Liver (tissue), 9 donors: Measurements from ENCODE around the gene C8G. TPM values are rescaled to one million over a fixed set of nuclear protein-coding genes. Genes with fewer than 3 reads are reported as not detected.

Experiments
- DNase-seq: peaks from one replicate; pipeline ENCODE4 v3.0.0-alpha.2; 2017; ENCODE audit warnings: low spot score
- H3K27ac ChIP-seq, 2 donors: one replicate each; pipeline ENCODE4 v1.7.0; 2013; ENCODE audit warnings: inconsistent platforms in 2 of 2, low read length in 2 of 2, control low read depth in 1 of 2, low read depth in 1 of 2, mild to moderate bottlenecking in 1 of 2
- H3K27me3 ChIP-seq, 4 donors: one replicate each; pipeline versions ENCODE4 v1.6.1 to v1.7.0; 2013; ENCODE audit warnings: low read length in 3 of 4, inconsistent platforms in 1 of 4, mild to moderate bottlenecking in 1 of 4, moderate library complexity in 1 of 4; ENCODE audit not compliant: control insufficient read depth in 4 of 4, insufficient read depth in 4 of 4
- H3K36me3 ChIP-seq, 4 donors: one replicate each; pipeline versions ENCODE4 v1.6.1 to v1.7.0; 2013; ENCODE audit warnings: low read length in 3 of 4, mild to moderate bottlenecking in 3 of 4, low read depth in 1 of 4, moderate library complexity in 1 of 4; ENCODE audit not compliant: control insufficient read depth in 4 of 4, insufficient read depth in 3 of 4
- H3K4me1 ChIP-seq, 4 donors: one replicate each; pipeline versions ENCODE4 v1.6.1 to v1.7.0; 2013; ENCODE audit warnings: low read length in 3 of 4, mild to moderate bottlenecking in 3 of 4, moderate library complexity in 1 of 4; ENCODE audit not compliant: control insufficient read depth in 4 of 4, insufficient read depth in 4 of 4
- H3K4me3 ChIP-seq, 3 donors: one replicate each; pipeline versions ENCODE4 v1.6.1 to v1.7.0; 2013; ENCODE audit warnings: low read length in 3 of 3, control low read depth in 1 of 3, low read depth in 1 of 3, mild to moderate bottlenecking in 1 of 3
- H3K9ac ChIP-seq, 2 donors: one replicate each; pipeline ENCODE4 v1.7.0; 2013; ENCODE audit warnings: low read length in 2 of 2, mild to moderate bottlenecking in 2 of 2, moderate library complexity in 2 of 2, control low read depth in 1 of 2, low read depth in 1 of 2
- H3K9me3 ChIP-seq, 4 donors: one replicate each; pipeline versions ENCODE4 v1.6.1 to v1.7.0; 2013; ENCODE audit warnings: low read length in 3 of 4; ENCODE audit not compliant: control insufficient read depth in 4 of 4
- CTCF ChIP-seq: fragments of 150-350 bp; IDR thresholded peaks from 2 replicates; pipeline ENCODE4 v1.5.1; 2017; ENCODE audit warnings: improper control_type of control experiment, low read depth, low read length; ENCODE audit not compliant: missing input control
- FOXA1 ChIP-seq: IDR thresholded peaks from 2 replicates; pipeline ENCODE4 v1.6.1; 2016; ENCODE audit warnings: antibody characterized with exemption
- GABPA ChIP-seq, 2 donors: IDR thresholded peaks in 1 of 2; conservative IDR thresholded peaks in 1 of 2; 2 replicates each; pipeline ENCODE4 v1.6.1; 2016; ENCODE audit warnings: antibody characterized with exemption in 2 of 2, mild to moderate bottlenecking in 1 of 2, moderate library complexity in 1 of 2
- HNF4A ChIP-seq, 2 donors: conservative IDR thresholded peaks; 2 replicates each; pipeline ENCODE4 v1.6.1; 2016; ENCODE audit warnings: antibody characterized with exemption in 2 of 2, mild to moderate bottlenecking in 2 of 2
- JUND ChIP-seq, 2 donors: IDR thresholded peaks; 2 replicates each; pipeline ENCODE4 v1.6.1; 2016; ENCODE audit warnings: antibody characterized with exemption in 2 of 2
- MAX ChIP-seq: IDR thresholded peaks from 2 replicates; pipeline ENCODE4 v1.6.1; 2016; ENCODE audit warnings: antibody characterized with exemption
- NR2F2 ChIP-seq: IDR thresholded peaks from 2 replicates; pipeline ENCODE4 v1.6.1; 2016; ENCODE audit warnings: antibody characterized with exemption
- REST ChIP-seq: IDR thresholded peaks from 2 replicates; pipeline ENCODE4 v1.6.1; 2016; ENCODE audit warnings: antibody characterized with exemption, mild to moderate bottlenecking
- SP1 ChIP-seq: IDR thresholded peaks from 2 replicates; pipeline ENCODE4 v1.6.1; 2018; ENCODE audit warnings: antibody characterized with exemption, mild to moderate bottlenecking
- YY1 ChIP-seq: IDR thresholded peaks from 2 replicates; pipeline ENCODE4 v1.6.1; 2016; ENCODE audit warnings: antibody characterized with exemption, mild to moderate bottlenecking
- ZBTB33 ChIP-seq: IDR thresholded peaks from 2 replicates; pipeline ENCODE4 v1.6.1; 2016; ENCODE audit warnings: antibody characterized with exemption
- WGBS: extraction: QIAGEN DNeasy Blood & Tissue Kit; methylation state at CpG from one replicate; pipeline ENCODE4 v1.1.7; 2013; 5-methylcytosine and 5-hydroxymethylcytosine counted together
- polyA plus RNA-seq, 2 donors: library from polyadenylated mRNA; stranded (reverse) in 1 of 2; unstranded in 1 of 2; fragments of 200-250 nt in 1 of 2; fragments of >200 nt in 1 of 2; fragmentation: Nextera tagmentation in 1 of 2; extraction: Ambion mirVana in 1 of 2; gene quantifications; one replicate each; pipeline versions ENCODE4 v1.2.1 to v1.2.3, GENCODE V29; 2013 to 2015
- total RNA-seq, 2 donors: library from RNA; depleted of rRNA; stranded (reverse); fragments of >200 nt; gene quantifications; one replicate each; pipeline ENCODE4 v1.2.3, GENCODE V29; 2014
- donor health status: healthy.
- donor health status: healthy.
- donor health status: healthy.
- donor health status: healthy.
- donor health status: healthy.

The C8G gene
- total and polyA plus RNA-seq, 4 donors: 25.1 to 1,117 (median 607) TPM

- Histone ChIP-seq H3K4me1 (peaks cover 0 to 2% (median 0%) of the 10 kb centered on the region in 4 donors), H3K36me3 (no peaks in the 10 kb centered on the region), H3K9ac (no peak overlapping the region), H3K4me3 (no peak overlapping the region), H3K9me3 (no peaks in the 10 kb centered on the region), H3K27me3 (no peaks in the 10 kb centered on the region), H3K27ac (no peak overlapping the region)
- no peak for DNase-seq
- whole genome bisulfite sequencing: 66% methylated on average over 22 of the region's 22 CpGs
- TF ChIP-seq FOXA1 (no peak), CTCF (no peak), REST (no peak), JUND (IDR thresholded peaks at IDR 0.05) (no peak), NR2F2 (no peak)
These were observed 19.2 kb downstream of the C8G start for GRCh38 chr9:136964171-136964689.

GRCh38 chr9:136964833-136965422 lies 19.9 kb downstream of the C8G start:
- Histone ChIP-seq H3K27ac (no peak overlapping the region), H3K9me3 (no peaks in the 10 kb centered on the region), H3K4me1 (peaks cover 0 to 2% (median 0%) of the 10 kb centered on the region in 4 donors), H3K9ac (no peak overlapping the region), H3K27me3 (no peaks in the 10 kb centered on the region), H3K36me3 (no peaks in the 10 kb centered on the region), H3K4me3 (no peak overlapping the region)
- no peak for DNase-seq
- WGBS: 83% methylated on average over 26 of the region's 26 CpGs
- no peak for TF ChIP-seq CTCF
- TF ChIP-seq SP1: no peak
- no peak for TF ChIP-seq HNF4A (conservative IDR thresholded peaks at IDR 0.05)
- TF ChIP-seq NR2F2: no peak
- no peak for TF ChIP-seq JUND (IDR thresholded peaks at IDR 0.05)
- TF ChIP-seq FOXA1: no peak
- no peak for TF ChIP-seq MAX
- TF ChIP-seq YY1: no peak
- no peak for TF ChIP-seq ZBTB33
- TF ChIP-seq GABPA (IDR thresholded peaks at IDR 0.05 in 1 of 2, conservative IDR thresholded peaks at IDR 0.05 in 1 of 2): no peak
